ENCODE data around the gene CDH12.
"Not testable (repeated sequence)": the region's sequence is repeated elsewhere in the genome, so short reads cannot be mapped to it uniquely, and the experiment has no call there.

Gene CDH12

DNA sequence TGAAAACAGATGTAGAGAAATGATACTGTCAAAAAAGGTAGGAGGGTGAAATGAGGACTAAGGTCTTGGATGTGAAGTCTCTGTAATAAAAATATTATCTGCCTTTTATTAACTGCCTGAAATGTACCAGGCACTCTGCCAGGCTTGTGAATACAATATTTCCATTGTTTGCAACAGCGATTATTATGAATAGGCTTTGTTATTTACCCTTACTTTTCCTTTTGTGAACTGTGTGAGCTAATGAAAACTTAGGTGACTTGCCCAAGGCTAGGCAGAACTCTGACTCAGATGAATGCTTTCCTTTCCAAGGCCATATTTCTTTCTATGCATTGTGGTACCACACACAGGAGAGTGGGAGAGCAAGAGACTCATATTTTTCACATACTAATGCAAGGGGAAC lies 204.1 kb downstream of the CDH12 start:
- DNase-seq (ENCODE audit: low spot score): no peak

DNA sequence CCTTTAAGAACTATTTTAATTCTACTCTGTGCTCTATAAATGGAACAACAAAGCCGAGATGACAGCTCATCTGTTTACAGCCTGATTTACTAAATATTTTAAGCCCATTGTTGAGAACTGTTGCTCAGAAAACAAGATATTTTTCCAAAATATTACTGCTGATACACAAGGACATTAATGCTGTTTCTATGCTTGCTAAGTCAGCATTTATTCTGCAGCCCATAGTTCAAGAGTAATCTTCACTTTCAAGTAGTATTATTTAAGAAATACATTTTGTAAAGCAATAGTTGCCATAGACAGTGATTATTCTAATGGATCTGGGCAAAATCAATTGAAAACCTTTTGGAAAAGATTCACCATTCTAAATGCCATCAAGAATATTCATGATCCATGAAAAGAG lies 208.3 kb downstream of the CDH12 start:
- no peak for DNase-seq (ENCODE audit: low spot score)

DNA sequence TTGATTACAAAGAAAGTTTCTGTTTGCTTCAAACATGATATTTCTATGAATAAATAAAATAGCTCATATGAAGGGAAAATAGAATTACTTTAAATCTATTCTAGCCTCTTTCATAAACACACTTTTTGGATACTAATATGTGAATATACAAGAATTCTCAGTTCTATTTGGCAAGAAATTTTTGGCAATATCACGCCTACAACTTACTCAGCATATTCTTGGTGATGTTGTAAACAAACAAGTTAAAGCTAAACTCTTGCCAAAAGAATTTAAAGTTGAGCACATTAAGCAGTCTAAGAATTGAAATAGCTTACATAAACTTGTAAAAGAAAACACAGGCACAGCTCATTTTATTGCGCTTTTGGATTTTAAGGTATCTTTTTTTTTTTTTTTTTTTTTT lies 209.8 kb downstream of the CDH12 start:
- no peak for DNase-seq (ENCODE audit: low spot score)

DNA sequence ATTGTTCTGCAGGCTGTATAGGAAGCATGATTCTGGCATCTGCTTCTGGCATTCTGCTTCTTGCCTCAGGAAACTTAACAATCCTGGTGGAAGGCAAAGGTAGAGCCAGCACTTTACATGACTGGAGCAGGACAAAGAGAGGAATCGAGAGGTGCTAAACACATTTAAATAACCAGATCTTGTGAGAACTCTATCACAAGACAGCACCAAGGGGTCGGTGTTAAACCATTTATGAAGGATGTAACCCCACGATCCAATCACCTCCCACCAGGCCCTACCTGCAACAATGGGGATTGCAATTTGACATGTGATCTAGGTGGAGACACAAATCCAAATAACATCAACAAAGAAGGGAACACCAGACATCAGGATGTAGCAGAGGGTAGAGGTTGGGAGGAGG lies 221.5 kb downstream of the CDH12 start:
- DNase-seq (ENCODE audit: low spot score): no peak

DNA sequence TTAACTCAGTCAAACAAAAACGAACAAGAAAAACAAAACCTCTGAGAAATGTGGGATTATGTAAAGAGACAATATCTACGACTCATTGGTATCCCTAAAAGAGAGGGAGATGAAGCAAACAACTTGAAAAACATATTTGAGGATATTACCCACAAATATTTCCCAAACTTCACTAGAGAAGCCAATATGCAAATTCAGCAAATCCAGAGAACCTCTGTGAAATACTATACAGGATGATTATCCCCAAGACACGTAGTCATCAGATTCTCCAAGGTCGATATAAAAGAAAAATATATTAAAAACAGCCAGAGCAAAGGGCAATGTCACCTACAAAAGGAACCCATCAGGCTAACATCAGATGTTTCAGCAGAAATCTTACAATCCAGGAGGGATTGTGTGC lies 226.1 kb downstream of the CDH12 start:
- no peak for DNase-seq (ENCODE audit: low spot score)

DNA sequence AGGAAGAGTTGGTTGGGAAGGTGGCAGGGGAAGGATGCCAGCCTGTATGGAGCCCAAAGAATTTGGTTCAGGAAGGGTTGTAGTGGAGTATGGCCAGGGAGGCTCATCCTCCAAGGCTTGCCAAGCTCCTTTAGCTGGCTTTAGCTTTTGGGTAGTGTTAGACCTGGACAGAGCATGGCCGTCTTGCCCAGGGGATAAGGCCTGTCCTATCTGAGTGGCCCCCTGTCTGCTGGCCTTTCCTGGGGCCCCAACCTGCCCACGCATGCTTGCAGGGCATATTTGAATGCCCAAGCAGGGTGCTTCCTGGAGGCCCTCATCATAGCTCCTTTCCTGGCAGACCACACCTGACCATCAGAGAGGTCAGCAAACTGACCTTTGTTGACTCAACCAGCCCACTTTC lies 227.7 kb downstream of the CDH12 start:
- no peak for DNase-seq (ENCODE audit: low spot score)

DNA sequence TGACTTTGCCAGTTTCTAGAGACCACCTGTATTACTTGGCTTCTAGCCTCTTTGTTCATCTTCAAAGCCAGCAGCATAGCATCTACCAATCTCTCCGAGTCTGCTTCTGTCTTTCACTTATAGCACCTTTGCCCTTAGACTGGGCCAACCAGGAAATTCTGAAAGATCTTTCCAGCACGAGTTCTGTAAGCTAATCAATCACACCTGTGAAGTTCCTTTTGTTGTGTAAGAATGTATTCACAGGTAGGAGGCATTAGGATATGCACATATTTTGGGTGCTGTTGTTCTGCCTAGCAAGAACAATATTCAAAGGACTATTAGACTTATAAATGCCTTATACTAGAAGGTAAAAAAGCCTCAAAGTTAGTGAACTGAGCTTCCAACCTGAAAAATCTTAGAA lies 232.1 kb downstream of the CDH12 start:
- no peak for DNase-seq (ENCODE audit: low spot score)

DNA sequence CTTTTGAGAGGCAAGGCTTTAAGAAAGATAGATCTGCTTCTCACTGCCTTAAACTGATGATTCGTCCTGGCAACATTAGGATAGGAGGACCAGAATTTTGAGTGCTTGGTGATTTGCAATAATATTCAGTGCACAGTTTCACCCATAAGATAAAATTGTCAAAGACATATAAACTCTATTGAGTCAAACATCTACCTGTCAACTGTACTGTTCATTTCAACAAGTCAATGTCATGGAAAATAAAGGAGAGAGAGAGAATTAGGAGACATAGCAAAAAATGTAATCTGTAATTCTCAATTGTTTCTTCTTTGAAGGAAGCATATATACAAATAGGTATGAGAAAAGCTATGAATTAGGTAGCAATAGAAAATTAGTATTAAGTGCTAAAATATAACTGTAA lies 237.2 kb downstream of the CDH12 start:
- no peak for DNase-seq (ENCODE audit: low spot score)

DNA sequence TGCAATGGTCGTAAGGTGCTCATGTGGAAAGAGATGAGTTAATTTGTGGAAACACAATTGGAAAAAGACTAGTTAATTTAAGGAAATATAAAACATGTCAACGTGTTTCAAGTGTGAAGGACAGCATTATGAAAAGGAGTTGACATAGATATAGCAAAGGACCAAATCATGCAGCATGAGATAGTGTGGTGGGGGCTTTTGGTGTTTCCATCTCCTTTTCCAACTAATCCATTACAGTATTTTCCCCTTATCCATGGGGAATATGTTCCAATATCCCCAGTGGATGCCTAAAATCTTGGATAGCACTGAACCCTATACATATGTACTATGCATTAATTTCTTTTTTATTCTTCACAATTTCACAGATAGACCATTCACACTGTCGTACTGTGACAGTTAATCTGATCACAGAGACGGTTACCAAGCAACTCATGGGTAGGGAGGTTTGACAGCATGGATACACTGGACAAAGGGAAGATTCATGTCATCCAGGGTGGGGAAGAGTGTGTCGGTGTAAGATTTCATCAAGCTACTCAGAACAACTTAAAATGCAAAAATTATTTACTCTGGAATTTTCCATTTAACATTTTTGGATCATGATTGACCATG lies 238.6 kb downstream of the CDH12 start:
- no peak for DNase-seq (ENCODE audit: low spot score)

DNA sequence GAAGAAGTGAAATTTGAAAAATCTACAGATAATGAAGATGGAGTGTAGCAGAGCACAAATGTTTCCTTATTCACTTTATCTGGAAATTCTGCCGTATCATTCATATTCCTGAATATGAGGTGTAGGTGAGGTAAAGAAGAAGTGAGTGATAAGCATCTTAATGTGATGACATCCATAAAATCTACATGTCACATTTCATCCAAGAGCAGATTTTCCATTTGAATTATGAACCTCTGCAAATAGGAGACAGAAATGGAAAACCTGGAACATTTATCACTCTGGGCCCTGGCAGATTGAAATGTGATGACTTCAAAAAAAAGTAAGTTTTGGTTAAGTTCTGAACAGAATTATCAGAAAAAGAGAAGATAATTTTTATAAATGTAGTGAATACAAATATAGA lies 240.2 kb downstream of the CDH12 start:
- no peak for DNase-seq (ENCODE audit: low spot score)

DNA sequence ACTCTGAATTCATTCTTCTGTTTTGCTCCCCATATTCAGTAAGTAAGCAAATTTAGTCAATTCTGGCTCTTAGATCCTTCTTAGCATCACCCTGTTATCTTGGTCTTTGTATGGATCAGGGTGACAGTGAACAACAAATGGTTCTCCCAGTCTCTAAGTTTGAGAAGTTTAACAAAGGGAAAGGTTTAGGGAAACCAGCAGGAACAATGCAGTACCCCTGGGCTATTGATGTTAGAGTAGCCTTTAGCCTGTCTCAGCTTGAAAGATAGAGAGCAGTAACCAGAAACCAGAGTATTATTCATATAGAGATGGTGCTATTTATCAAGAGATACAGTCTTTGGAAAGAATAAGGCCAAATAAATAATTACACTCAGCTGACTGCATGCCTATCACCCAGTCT lies 241.8 kb downstream of the CDH12 start:
- DNase-seq (ENCODE audit: low spot score): no peak

DNA sequence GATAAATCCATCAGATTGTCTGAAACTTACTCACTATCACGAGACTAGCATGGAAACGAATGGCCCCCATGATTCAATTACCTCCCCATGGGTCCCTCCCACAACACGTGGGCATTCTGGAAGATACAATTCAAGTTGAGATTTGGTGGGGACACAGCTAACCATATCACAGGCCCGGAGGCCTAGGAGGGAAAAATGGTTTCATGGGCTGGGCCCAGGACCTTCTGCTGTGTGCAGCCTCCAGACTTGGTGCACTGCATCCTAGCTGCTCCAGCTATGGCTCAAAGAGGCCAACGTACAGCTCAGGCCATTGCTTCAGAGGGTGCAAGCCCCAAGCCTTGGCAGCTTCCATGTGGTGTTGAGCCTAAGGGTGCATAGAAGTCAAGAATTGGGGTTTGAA lies 245.6 kb downstream of the CDH12 start:
- DNase-seq (ENCODE audit: low spot score): not testable (repeated sequence)

DNA sequence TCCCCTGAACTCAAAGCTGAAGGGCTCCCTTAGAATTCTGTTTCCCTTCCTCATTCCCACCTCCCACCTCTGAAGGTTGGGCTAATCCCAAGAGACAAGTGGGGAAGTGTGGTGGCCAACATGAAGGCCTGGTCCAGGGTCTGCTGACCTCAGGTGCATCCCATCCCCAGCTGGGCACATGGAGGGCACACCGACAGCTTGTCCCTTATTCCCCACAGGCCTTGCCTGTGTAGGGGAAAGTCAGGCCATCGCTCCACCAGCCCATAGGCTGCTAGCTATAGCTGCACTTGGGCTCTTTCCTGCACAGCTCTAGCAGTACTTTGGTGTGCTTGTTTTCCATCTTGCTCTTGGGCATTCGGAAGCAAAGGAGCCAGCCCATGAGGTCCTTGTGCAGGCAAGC lies 247.7 kb downstream of the CDH12 start:
- DNase-seq (ENCODE audit: low spot score): no peak

DNA sequence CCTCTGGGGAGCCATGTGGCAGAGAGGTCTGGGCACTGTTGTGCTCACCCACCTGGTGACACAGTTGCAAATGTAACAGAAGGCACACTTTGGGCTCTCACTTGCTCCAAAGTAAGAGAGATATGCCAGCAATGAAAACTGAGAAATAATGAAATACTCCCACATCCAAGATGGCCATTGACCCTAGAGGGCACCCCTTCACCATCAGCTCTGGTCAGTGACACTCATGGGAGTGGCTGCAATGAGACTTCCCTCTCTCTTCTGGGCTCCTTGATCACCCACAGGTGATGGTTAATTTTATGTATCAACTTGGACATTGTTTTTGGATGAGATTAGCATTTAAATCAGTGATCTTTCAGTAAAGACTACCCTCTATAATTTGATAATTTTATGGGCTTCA lies 248.4 kb downstream of the CDH12 start:
- no peak for DNase-seq (ENCODE audit: low spot score)

DNA sequence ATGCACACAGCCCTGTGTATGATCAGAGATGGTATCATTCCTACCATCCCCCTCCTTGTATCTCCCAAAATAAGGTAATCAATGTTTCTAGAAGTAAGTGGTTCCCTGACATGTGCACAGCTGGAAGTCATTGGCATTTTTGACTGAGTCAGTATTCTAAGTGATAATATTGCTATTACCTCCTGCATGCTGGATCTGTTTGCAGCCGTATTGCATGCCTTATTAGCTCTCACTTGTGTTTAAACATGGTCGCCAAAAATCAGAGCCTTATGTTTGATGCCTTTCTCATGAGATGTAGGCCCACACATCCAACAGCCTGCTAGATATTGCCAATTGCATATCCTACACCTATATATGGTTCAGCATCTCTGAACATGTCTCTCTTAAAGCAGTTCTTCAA lies 254.3 kb downstream of the CDH12 start:
- no peak for DNase-seq (ENCODE audit: low spot score)

DNA sequence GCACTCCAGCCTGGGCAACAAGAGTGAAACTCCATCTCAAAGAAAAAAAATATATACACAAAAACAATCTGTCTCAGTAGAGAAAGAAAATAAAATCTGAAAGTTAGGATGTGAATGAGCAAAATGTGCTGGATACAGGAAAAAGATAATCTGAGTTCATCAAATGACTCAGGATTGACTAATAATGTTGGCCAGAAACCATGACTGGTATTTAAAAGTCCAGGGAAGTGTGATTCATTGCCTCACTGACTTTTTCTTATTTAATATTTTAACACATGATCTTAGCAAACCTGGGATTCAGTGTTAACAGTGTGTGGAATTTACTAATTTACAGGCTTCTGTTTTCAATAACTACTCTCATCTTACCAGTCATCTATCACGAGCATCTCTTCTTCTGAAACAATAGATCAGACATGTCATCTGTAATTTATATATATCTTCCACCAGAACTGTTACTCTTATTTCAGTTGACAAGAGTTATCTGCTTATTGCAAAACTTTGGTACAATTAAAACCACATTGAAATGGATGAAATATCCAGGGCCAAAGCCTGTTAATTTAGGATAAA lies 256.7 kb downstream of the CDH12 start:
- no peak for DNase-seq (ENCODE audit: low spot score)

DNA sequence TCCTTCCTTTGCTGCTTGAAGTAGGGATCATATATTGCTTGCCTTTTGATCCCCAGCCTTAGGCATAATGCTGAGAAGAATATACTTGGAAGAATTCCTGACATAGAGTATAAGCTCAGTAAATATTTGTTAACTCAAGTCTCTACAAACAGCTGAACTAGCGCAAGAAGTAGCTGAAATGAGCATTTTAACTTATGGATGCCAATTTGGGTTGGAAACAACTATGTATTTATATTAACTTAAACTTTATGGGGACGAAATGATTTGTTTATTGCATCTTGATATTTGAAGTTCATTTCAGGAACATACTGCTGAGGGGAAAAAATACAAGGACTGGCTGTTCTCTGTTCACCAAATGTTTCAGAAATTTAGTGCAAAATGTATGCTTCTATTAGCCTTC lies 258.7 kb downstream of the CDH12 start:
- DNase-seq (ENCODE audit: low spot score): no peak

DNA sequence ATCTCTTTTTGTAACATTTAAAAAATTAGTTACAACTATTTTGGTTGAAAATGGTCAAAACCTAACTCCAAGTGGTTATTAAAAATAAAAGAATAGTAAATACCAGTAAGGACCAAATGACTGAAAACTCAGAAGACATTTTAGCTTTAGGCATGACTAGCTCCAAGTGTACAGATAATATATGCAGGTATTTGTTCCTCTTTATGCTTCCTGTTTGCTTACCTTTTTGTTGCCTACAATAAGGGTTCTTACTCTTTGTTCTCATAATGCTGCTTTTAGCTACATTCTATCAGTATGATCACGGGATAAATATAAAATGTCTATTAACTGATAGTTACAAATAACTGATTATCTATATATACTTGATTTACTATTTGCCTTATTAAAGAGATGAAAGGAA lies 259.6 kb downstream of the CDH12 start:
- DNase-seq (ENCODE audit: low spot score): no peak

DNA sequence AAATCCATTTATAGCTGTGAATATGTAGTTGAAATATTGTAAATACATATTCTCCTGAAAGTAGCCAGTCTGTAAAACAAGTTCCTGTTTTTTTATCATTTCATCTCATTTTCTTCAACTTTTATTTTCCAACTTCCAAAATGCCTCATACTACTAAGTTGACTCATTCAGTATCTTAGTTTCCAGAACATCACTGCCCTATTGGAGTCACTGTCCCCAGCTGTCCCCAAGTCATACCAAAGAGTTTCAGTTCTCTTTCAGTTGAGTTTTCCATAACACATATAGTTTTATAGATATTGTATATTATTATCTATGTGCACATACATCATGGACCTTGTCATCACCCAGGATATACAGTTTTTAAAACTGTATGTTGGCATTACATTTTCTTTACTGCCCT lies 261.7 kb downstream of the CDH12 start:
- no peak for DNase-seq (ENCODE audit: low spot score)

DNA sequence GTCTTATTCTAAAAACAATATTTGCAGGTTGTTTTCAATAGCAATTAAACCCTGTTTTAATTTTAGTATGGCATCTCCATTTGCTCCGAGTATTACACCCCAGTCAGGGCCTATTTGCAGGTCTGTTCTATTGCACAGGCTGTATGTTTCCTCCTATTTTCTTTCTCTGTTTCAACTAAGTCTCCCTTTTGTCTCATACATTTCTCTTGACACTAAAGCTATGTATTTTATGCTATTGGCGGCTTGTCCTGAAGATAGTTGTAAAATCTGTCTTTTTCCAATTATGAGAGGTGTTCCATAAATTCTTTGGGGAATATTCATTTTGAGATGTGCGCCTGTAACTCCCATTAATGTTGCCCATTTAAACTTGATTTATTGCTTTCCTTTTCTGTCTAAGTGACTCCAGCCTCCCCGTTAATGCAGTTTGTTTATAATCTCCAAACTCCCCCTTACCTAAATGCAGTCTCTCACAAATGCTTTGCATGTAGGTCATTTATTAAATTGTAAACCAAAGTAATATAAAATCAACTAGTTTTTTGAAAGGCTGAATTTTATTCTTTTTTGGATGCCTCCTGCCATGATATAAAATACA lies 262.4 kb downstream of the CDH12 start:
- DNase-seq (ENCODE audit: low spot score): no peak

DNA sequence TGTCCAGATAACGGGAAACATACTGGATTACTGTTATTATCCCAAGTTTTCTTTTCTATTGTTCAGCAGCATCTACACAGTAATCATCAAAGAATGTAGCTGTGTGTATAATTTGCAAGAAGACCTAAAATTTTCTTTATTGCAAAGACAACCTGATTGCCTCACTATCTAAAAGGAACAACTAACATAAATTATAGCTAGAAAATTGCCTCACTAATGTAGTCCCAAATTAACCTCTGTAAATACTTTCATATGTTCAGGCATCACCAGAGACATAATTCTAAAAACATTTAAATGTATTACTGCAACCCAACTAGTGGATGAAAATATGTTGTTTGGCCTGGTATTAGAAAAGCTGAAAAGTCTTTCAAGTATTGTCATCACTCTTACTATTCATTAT lies 275.4 kb downstream of the CDH12 start:
- no peak for DNase-seq (ENCODE audit: low spot score)

DNA sequence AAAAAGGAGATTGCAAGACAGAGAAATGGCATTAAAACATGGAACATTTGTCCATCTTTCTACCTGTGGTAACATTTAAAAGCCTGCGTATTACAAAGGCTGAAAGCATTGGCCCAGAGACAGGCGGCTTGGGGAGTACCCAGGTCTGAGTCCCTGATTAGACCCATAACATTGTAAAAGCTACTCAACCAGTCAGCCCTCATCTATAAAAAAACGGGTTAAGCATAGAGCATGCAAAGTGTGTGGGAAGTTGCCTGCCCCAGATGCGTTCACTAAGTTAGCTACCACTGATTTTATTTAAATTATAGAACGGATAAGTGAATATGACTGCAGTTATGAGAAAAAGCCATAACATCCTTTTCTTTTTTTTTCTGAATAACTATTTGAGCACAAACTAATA lies 276.1 kb downstream of the CDH12 start:
- no peak for DNase-seq (ENCODE audit: low spot score)

DNA sequence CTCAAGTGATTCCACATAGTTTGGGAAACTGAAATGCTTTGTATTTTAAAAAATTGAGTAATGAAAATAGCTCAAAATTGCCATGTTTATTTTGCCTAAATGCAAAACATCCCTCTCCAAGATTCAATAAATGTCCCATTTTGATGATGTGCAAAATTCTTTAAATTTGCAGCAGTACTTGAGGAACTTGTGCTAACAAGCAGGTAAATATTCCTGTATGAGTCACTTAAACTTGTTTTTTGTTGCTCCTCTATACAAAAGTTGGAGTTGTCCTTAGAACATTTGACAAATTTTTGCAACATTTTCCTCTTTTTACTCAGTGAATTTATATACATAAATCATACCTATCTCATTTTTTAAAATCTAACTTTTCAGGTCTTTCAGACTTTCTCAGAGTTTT lies 280.2 kb downstream of the CDH12 start:
- DNase-seq (ENCODE audit: low spot score): no peak

DNA sequence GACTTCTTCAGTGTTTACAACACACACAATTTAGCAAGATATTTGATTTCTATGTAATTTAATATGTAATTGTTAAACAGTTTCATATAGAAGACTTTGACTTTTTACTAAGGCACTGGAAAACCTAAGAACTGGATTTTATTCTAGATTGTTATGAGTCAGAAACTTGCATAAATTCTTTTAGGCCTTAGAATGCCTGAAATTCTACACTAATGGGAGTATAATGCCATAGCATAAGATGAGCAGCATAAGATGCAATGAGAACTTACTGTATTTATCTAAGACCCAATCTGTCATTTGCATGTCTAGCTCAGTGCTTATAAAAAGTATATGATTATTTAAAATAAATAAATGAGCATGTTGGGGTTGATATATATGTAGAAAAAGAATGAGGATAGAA lies 285.2 kb downstream of the CDH12 start:
- no peak for DNase-seq (ENCODE audit: low spot score)
